ENCODE data around the gene CD79B. TPM values are rescaled to one million over a fixed set of nuclear protein-coding genes. Genes with fewer than 3 reads are reported as not detected.

CD79B gene
- total and polyA plus RNA-seq, 9 of the 15 experiments (the other 6 are each of a cell fraction or from before 2014, with no cell fraction given), result 0.15 to 0.62 (median 0.44) TPM; not detected in 2

- CTCF ChIA-PET (ENCODE audit: low intra/inter-chr PET ratio), result interaction anchor here (0.5 to 0.7 kb wide), 2 partner anchors 26 to 71 kb away, joined by 3 read pairs; no protein-coding TSS in a partner anchor
- TF ChIP-seq KDM1A (IDR thresholded peaks at IDR 0.05) (peak in 1 of 2 experiments; percentile 16; a peak in 1 of 4 replicates), CTCF (IDR thresholded peaks at IDR 0.05 in 2 of 3, conservative IDR thresholded peaks at IDR 0.05 in 1 of 3; ENCODE audit: insufficient read depth in 2 of 3, low read depth in 1 of 3, low read length in 3 of 3) (peak in 1 of 3 experiments; percentile 15; a peak in 2 of 6 replicates), ZNF717 (CRISPR knock-in tag; IDR thresholded peaks at IDR 0.05) (no peak)
- POLR2A ChIA-PET, result interaction anchor here (0.5 to 2.2 kb wide), 5 partner anchors 10 to 208 kb away, joined by 3 to 6 read pairs (median 4); partner anchors contain the start of gene CD79B
- no peaks in the 10 kb centered on the region for H3K9me1 ChIP-seq (ENCODE audit: control insufficient read depth, insufficient read depth, low read length)
- intact Hi-C loops (cut with micrococcal nuclease) (loop anchor here (2.0 to 10.0 kb wide), 3 partner anchors 27 to 79 kb away; partner anchors contain the start of genes GH1 and ICAM2), in situ Hi-C loops (cut with MboI) (no loop called here)
- H3K4me3 ChIP-seq, result no peak overlapping the region
- peaks cover 24 to 69% of the 10 kb centered on the region in 2 experiments; a peak in 4 of 5 replicates for H3K27me3 ChIP-seq (ENCODE audit: control insufficient read depth in 2 of 2, insufficient read depth in 2 of 2, low read length in 2 of 2)
- 55% methylated on average over 3 of the region's 6 CpGs for WGBS (ENCODE audit: insufficient coverage, low coverage, missing lambda C conversion rate)
- H4K20me1 ChIP-seq (replicated peaks; ENCODE audit: control insufficient read depth, insufficient read depth, low read length), result peaks cover 4% of the 10 kb centered on the region; the same call in 1 of the 2 replicates
- H3K9ac ChIP-seq (ENCODE audit: insufficient read depth in 1 of 2, low read depth in 2 of 2, low read length in 2 of 2), result 0 out of 4 replicates have a peak overlapping the region, but pooled peaks of 1 of the 2 experiments have one; percentile 58
- no peaks in the 10 kb centered on the region for H3K79me2 ChIP-seq (ENCODE audit: control insufficient read depth, insufficient read depth, low read length)
- ATAC-seq, result no peak
- H3K27ac ChIP-seq (ENCODE audit: extremely low read depth, low read depth, low read length), result no peak overlapping the region
- no TSS peak for BruUV-seq (replicated peaks)
- peaks cover 3 to 31% of the 10 kb centered on the region in 2 experiments; a peak in 3 of 5 replicates for H3K4me1 ChIP-seq (replicated peaks in 1 of 2; ENCODE audit: control insufficient read depth in 2 of 2, insufficient read depth in 2 of 2, low read length in 2 of 2)
- no peak overlapping the region for H2AFZ ChIP-seq (ENCODE audit: low read depth, low read length)
- H3K4me2 ChIP-seq (ENCODE audit: insufficient read depth, low read length), result no peak overlapping the region
- H3K9me3 ChIP-seq (replicated peaks; ENCODE audit: control insufficient read depth, insufficient read depth, low read depth, low read length), result no peaks in the 10 kb centered on the region
- no peak for FAIRE-seq
- no peaks in the 10 kb centered on the region for H3K36me3 ChIP-seq (ENCODE audit: control insufficient read depth, insufficient read depth, low read length)
- DNase-seq (ENCODE audit: extremely low read depth in 1 of 4, low spot score in 3 of 4), result no peak
Measured at GRCh38 chr17:63945784-63946439, 13.8 kb upstream of the CD79B start.
